ENCODE measurements around the gene ST6GALNAC4.
"Not testable (repeated sequence)": the region's sequence is repeated elsewhere in the genome, so short reads cannot be mapped to it uniquely, and the experiment has no call there.

The ST6GALNAC4 gene

GRCh38 chr9:127872369-127873222 lies 44.2 kb downstream of the ST6GALNAC4 start:
- DNase-seq (ENCODE audit: low read depth in 2 of 2) = no peak

DNA sequence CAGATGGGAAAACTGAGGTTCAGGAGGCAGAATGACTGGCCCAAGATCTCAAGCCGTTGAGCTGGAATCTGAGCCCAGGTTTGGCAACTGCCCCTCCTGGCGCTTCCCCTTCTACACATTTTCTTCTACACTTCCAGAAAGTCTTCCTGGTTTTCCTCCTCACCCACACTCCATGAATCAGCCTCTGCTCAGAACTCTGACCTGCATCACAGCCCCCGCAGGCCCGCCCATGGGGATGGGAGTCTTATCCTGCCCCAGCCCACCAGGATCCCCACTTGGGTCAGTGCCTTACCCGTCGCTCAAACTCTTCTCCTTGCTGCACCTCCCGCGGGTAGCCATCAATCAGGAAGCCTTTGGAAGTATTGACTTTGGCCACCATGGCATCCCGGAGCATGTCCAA lies 45.3 kb downstream of the ST6GALNAC4 start:
- no peak for DNase-seq (ENCODE audit: low read depth in 2 of 2)

- no peak for DNase-seq (ENCODE audit: low read depth in 2 of 2)
Observed at GRCh38 chr9:127870887-127871286, 46.0 kb downstream of the ST6GALNAC4 start.

DNA sequence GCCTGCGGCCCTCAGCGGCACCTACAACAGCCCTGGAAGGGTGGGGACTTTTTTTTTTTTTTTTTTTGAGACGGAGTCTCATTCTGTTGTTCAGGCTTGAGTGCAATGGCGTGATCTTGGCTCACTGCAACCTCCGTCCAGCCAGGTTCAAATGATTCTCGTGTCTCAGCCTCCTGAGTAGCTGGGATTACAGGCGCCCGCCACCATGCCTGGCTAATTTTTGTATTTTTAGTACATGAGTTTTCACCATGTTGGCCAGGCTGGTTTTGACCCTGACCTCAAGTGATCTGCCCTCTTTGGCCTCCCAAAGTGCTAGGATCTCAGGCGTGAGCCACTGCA lies 46.7 kb downstream of the ST6GALNAC4 start:
- DNase-seq (ENCODE audit: low read depth in 2 of 2) = not testable (repeated sequence)

GRCh38 chr9:127869310-127870152 lies 47.3 kb downstream of the ST6GALNAC4 start:
- DNase-seq (ENCODE audit: low read depth in 2 of 2) = peak; percentile 75 to 81

DNA sequence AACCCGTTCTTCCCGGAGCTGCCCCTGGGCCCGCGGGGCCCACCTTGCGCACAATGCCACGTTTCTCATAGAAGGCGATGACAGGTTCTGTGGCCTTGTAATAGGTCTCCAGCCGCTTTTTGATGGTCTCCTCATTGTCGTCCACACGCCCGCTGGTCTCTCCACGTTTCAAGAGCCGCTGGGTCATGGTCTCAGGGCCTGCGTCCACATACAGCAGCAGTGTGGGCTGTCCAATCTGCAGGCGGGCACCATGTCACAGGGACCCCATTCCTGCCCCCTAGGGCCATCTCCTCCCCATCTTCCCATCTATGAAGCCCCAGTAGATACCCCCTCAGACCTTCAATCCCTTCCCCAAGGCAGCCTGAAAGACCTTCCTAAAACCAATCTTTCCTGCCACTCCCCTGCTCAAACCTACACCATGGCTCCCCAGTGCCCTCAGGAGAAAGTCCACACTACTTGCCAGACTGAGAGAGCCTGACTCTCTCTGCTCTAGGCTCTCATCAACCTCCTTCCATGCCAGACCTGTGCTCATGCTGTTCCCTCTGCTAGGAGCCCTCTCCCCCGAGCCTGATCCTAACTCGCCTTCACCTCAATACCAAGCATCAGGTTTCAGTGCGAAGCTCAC lies 48.5 kb downstream of the ST6GALNAC4 start:
- DNase-seq (ENCODE audit: low read depth in 2 of 2) = no peak

DNA sequence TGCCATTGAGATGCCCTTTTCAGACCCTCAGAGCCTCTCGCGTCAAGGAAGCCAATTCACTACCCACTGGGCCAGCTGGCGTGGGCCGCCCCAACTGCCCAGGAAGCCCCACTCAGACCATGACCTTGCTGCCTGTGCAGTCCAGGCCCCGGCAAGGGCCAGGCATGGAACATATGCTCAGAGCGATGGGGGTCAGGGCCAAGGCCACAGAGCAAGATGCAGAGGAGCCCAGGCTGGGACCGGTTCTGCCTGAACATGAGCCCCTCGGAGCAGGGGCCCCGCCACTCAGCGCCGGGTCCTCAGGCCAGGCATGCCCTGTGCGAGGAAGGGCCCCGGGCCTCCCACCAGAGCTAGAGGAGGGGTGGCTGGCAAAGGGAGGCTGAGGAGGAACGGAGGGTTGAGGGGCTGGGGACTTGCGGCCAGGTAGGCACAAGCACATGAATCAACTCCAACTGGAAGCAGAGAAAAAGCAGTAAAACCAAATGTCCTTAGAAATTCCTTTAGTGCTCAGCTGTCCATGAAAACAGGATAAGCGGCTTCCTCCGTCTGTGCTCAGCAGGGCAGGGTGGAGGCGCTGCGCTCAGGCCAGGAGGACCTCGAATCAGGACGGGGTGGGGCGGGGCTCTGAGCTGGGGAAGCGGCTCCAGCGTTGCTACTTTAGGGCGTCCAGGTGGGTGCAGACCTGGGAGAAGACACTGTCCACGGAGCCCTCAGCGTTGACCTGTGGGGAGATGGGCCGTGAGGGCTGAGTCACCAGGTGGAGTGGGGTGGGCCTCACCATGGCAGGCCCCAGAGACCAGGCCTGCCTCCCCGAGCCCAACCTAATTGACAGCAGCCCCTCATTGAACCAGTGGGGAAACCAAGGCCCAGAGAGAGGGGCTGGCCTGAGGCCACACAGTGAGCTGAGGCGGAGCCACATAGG lies 49.2 kb downstream of the ST6GALNAC4 start:
- no peak for DNase-seq (ENCODE audit: low read depth in 2 of 2)

DNA sequence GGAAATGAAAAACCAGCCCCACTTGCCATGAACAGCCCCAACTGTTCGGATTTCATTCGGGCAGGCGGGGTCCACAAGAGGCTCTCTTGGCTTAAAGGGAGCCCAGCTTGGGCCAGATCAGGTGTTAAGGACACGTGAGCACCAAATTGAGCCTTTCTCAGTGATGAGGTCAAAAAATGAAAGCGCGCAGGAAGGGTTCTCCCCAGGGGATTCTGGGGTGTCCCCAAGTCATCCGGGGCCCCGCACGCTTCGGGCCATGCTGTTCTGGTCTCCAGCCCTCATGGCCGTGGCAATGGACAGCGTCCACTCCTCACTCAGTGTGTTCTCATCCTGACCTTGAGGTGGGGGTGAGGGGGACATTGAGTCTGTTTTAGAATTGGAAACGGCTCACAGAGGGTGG lies 50.3 kb downstream of the ST6GALNAC4 start:
- no peak for DNase-seq (ENCODE audit: low read depth in 2 of 2)

GRCh38 chr9:127865645-127866464 lies 51.0 kb downstream of the ST6GALNAC4 start:
- DNase-seq (ENCODE audit: low read depth in 2 of 2) = no peak

DNA sequence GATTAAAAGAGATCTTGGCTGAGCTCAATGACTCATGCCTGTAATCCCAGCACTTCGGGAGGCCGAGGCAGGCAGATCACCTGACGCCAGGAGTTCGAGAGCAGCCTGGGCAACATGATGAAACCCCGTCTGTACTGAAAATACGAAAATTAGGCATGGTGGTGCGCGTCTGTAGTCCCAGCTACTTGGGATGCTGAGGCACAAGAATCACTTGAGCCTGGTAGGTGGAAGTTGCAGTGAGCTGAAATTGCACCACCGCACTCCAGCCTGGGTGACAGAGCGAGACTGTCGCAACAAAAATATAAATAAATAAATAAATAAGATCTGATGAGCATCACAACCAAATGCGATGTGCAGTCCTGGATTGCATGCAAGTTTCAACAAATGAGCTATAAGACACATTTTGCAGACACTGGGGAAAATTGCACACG lies 53.6 kb downstream of the ST6GALNAC4 start:
- DNase-seq (ENCODE audit: low read depth in 2 of 2) = no peak

DNA sequence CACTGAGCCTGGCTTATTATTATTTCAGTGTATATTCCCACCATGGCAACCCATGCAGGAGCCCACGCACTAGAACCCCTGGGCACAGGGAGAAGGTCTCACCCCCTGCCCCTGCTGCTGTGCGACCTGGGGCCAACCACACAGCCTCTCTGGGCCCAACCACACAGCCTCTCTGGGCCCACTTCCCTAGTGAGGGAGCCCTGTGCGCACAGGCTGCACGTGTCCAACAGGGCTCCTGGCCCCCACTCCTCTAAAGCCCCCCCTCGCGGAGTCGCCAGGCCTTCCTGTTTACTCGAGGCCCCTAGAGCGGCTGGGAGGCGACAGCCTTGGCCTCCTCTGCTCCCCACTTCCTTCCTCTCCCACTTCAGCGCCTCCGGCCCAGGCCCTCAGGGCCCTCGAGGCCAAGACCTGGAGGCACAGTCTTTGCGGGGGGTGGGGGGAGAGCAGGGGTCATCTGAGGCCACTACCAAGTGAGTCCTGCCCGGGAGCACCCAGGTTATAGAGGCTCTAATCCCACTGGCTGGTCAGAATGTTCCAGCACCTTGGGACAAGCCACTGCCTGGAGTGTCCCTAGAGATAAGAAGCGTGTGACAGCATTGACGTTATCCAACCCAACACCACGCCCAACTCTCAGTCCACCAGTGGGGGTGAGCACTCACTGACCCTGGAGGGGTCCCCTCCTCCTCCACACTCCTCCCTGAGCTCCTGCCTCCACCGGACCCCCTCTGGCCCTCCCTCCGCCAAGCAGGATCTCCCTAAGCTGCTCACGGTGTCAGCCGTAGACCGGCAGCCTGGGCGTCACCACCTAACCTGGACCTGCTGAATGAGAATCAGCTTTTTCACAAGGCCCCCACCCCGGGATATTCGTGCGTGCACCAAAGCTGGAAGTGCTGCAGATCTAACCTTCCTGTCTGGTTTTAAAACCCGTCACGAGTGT lies 54.5 kb downstream of the ST6GALNAC4 start:
- no peak for DNase-seq (ENCODE audit: low read depth in 2 of 2)

- DNase-seq (ENCODE audit: low read depth in 2 of 2) = no peak
Observed at GRCh38 chr9:127860779-127861178, 56.1 kb downstream of the ST6GALNAC4 start.

- no peak for DNase-seq (ENCODE audit: low read depth in 2 of 2)
Observed at GRCh38 chr9:127860260-127860659, 56.6 kb downstream of the ST6GALNAC4 start.

DNA sequence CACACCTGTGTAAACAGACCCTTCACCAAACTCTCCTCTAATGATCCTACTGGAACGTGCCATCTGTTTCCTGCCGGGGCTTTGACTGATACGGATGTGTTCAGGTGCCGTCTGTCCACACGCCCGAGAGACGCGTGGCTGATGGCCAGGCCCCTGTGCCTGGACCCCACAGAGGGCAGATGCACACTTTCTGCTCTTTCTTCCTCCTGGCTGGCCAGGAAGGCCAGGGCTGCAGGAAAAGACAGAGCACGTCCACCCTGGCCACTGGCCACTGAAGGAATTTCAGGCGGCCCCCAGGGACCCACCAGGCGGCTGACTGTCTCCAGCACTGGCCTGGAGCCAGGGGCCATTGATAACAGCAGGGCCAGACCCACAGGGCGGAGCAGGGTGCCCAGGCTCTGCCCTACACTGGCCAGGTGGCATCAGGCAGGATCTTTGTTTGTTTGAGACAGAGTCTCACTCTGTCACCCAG lies 58.8 kb downstream of the ST6GALNAC4 start:
- DNase-seq (ENCODE audit: low read depth in 2 of 2) = no peak

Measured in stimulated activated CD4-positive, alpha-beta T cell treated with anti-CD3 and anti-CD28 coated beads, Interleukin-1b, Interleukin-23, amount 100 ng/mL, for 4 hours (primary cell).